Neutrophil (primary cell): ENCODE data around the gene CA10.

Experiments used
- H3K27ac ChIP-seq: fragments of 200-600 bp; sonication (generic); 2 replicates; pipeline ENCODE4 v1.5.1; 2016; ENCODE audit warnings: mild to moderate bottlenecking, moderate library complexity
- H3K27me3 ChIP-seq: fragments of 200-600 bp; sonication (generic); 2 replicates; pipeline ENCODE4 v1.6.0; 2016; ENCODE audit warnings: mild to moderate bottlenecking
- H3K36me3 ChIP-seq: fragments of 200-600 bp; sonication (generic); 2 replicates; pipeline ENCODE4 v1.5.1; 2017
- H3K4me1 ChIP-seq, 2 experiments: fragments of 200-600 bp in 1 of 2; sonication (generic) in 1 of 2; 1 replicate in 1 of 2; 2 replicates in 1 of 2; pipeline versions ENCODE4 v1.5.1 to v1.6.1; 2013 to 2016; ENCODE audit warnings: low read depth in 1 of 2, low read length in 1 of 2, mild to moderate bottlenecking in 1 of 2, moderate library complexity in 1 of 2; ENCODE audit not compliant: control insufficient read depth in 1 of 2, insufficient read depth in 1 of 2
- H3K4me3 ChIP-seq, 2 experiments: fragments of 200-600 bp in 1 of 2; sonication (generic) in 1 of 2; 1 replicate in 1 of 2; 2 replicates in 1 of 2; pipeline ENCODE4 v1.5.1; 2013 to 2016; ENCODE audit warnings: low read depth in 1 of 2, low read length in 1 of 2, mild to moderate bottlenecking in 1 of 2, moderate library complexity in 1 of 2
- H3K9me3 ChIP-seq: fragments of 200-600 bp; sonication (generic); 2 replicates; pipeline ENCODE4 v1.5.1; 2016
- TF ChIP-seq, protein P1 (sequence below): fragments of 200-600 bp; sonication (generic); IDR thresholded peaks from 2 replicates; pipeline ENCODE4 v1.5.1; 2016; ENCODE audit warnings: antibody characterized with exemption

Gene CA10

DNA sequence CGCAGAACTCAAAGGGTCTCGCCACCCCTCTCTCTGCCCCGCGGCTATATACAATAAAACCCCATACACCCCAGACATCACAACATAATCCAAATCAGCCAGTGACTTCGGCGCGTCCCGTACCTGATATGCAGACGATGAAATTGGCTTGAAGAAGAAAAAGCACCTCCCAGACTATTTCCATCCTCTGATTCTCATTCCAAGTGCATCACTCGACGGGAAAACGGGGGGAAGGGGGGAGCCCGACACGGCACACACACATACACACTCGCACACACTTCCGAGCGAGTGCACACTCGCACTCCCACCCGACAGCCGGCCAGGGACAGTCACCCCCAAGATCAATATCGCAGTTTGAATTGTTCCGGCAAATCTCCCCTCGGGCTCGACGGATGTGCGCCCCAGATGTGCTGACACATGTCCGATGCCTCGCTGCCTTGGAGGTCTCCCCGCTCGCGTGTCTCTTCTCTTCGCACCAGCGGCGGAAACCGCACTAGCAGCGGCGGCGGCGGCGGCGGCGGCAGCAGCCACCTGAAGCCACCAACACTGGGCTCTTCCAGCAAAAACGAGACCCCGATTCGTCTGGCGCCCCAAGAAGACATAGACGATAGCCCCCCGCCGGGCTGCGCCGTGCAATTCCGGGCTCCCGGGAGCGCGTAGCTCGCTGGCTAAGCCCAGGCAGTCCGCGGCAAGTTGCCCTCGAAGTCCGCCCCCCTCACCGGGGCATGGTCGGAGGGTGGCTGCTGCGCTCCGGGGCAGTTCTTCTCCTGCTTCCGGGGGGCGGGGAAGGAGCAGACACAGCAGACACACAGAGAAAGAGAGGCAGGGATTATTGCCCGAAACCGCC, 688 bp downstream of the CA10 start:
- TF ChIP-seq, protein P1, sequence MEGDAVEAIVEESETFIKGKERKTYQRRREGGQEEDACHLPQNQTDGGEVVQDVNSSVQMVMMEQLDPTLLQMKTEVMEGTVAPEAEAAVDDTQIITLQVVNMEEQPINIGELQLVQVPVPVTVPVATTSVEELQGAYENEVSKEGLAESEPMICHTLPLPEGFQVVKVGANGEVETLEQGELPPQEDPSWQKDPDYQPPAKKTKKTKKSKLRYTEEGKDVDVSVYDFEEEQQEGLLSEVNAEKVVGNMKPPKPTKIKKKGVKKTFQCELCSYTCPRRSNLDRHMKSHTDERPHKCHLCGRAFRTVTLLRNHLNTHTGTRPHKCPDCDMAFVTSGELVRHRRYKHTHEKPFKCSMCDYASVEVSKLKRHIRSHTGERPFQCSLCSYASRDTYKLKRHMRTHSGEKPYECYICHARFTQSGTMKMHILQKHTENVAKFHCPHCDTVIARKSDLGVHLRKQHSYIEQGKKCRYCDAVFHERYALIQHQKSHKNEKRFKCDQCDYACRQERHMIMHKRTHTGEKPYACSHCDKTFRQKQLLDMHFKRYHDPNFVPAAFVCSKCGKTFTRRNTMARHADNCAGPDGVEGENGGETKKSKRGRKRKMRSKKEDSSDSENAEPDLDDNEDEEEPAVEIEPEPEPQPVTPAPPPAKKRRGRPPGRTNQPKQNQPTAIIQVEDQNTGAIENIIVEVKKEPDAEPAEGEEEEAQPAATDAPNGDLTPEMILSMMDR: no peak
- Histone ChIP-seq H3K27ac (no peak overlapping the region), H3K27me3 (peaks cover 76% of the 10 kb centered on the region), H3K4me1 (no peaks in the 10 kb centered on the region), H3K36me3 (no peaks in the 10 kb centered on the region), H3K9me3 (no peaks in the 10 kb centered on the region), H3K4me3 (no peak overlapping the region)

GRCh38 chr17:52156576-52157570, 1.6 kb downstream of the CA10 start:
- Histone ChIP-seq H3K36me3 (no peaks in the 10 kb centered on the region), H3K4me3 (no peak overlapping the region), H3K27ac (no peak overlapping the region), H3K4me1 (no peaks in the 10 kb centered on the region), H3K27me3 (peaks cover 76% of the 10 kb centered on the region), H3K9me3 (no peaks in the 10 kb centered on the region)
- TF ChIP-seq, protein P1: no peak

- H3K27me3 ChIP-seq: peaks cover 63% of the 10 kb centered on the region
- H3K9me3 ChIP-seq: no peaks in the 10 kb centered on the region
- H3K36me3 ChIP-seq: no peaks in the 10 kb centered on the region
- no peak overlapping the region for H3K27ac ChIP-seq
- H3K4me1 ChIP-seq: no peaks in the 10 kb centered on the region
- TF ChIP-seq, protein P1: no peak
- H3K4me3 ChIP-seq: no peak overlapping the region
These were observed 3.2 kb downstream of the CA10 start for GRCh38 chr17:52155301-52155700.

DNA sequence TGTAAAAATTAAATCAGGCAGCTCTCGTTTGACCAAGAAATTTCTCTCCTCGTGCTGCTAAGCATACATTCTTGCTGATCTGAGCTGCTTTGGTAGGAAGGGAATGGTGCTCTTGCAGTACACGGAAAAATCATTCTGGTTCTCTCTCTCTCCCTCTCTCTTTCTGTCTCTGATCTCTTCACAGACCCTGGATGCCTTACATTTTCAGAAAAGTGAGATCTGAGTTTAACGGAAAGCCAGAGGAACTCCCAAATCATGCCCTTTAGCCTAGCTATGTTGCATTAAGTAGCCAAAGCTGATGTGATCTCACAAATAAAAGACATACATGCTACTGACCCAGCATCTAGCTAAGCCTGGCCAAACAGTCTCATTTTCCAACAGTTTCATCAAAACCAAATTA, 4.0 kb downstream of the CA10 start:
- H3K4me1 ChIP-seq: no peaks in the 10 kb centered on the region
- TF ChIP-seq, protein P1: no peak
- H3K4me3 ChIP-seq: no peak overlapping the region
- H3K27ac ChIP-seq: no peak overlapping the region
- H3K27me3 ChIP-seq: peaks cover 54% of the 10 kb centered on the region
- H3K36me3 ChIP-seq: no peaks in the 10 kb centered on the region
- H3K9me3 ChIP-seq: no peaks in the 10 kb centered on the region

GRCh38 chr17:52150935-52151334, 7.6 kb downstream of the CA10 start:
- Histone ChIP-seq H3K4me3 (no peak overlapping the region), H3K27me3 (peaks cover 19% of the 10 kb centered on the region), H3K4me1 (peaks cover 0 to 4% of the 10 kb centered on the region in 2 experiments), H3K36me3 (no peaks in the 10 kb centered on the region), H3K9me3 (no peaks in the 10 kb centered on the region), H3K27ac (no peak overlapping the region)
- TF ChIP-seq, protein P1: no peak
